ENCODE measurements around the gene USP6NL.

USP6NL gene

GRCh38 chr10:11446864-11447263 is 164.6 kb downstream of the USP6NL start:
- H3K27ac ChIP-seq (ENCODE audit: low read depth, low read length): no peak overlapping the region
- no peaks in the 10 kb centered on the region for H3K27me3 ChIP-seq (ENCODE audit: insufficient read depth, low read length, poor library complexity)
- H2AK5ac ChIP-seq (ENCODE audit: low read length): no peak overlapping the region
- no peak overlapping the region for H3K4me2 ChIP-seq (ENCODE audit: low read length)
- no peak overlapping the region for H3K9ac ChIP-seq (ENCODE audit: low read length)
- H4K5ac ChIP-seq (ENCODE audit: low read length): no peak overlapping the region
- no peak overlapping the region for H2BK15ac ChIP-seq (replicated peaks; ENCODE audit: low read depth)
- H3K4ac ChIP-seq (ENCODE audit: low read depth, low read length): no peak overlapping the region
- H4K8ac ChIP-seq (ENCODE audit: low read depth, low read length): no peak overlapping the region
- H3K18ac ChIP-seq (ENCODE audit: low read length): no peak overlapping the region
- no peak for DNase-seq
- H3K56ac ChIP-seq (ENCODE audit: low read length): no peak overlapping the region
- no peak overlapping the region for H2BK5ac ChIP-seq (ENCODE audit: low read length)
- H2BK120ac ChIP-seq (ENCODE audit: low read depth, low read length): no peak overlapping the region
- no peaks in the 10 kb centered on the region for H3K4me1 ChIP-seq (ENCODE audit: control insufficient read depth, low read depth, low read length)
- no peak overlapping the region for H3K23ac ChIP-seq (ENCODE audit: low read length)
- H3K79me1 ChIP-seq (ENCODE audit: low read length): no peaks in the 10 kb centered on the region
- no peaks in the 10 kb centered on the region for H3K79me2 ChIP-seq (ENCODE audit: control insufficient read depth, insufficient read depth, low read length)
- H3K4me3 ChIP-seq (ENCODE audit: low read length): no peak overlapping the region
- WGBS (ENCODE audit: extremely low coverage, insufficient coverage, low lambda C conversion rate): no CpG with 5 or more reads among the region's 4 CpGs
- H3K36me3 ChIP-seq (ENCODE audit: control insufficient read depth, insufficient read depth, low read length): no peaks in the 10 kb centered on the region

- H3K18ac ChIP-seq (ENCODE audit: low read length): no peak overlapping the region
- H2BK15ac ChIP-seq (replicated peaks; ENCODE audit: low read depth): no peak overlapping the region
- no peaks in the 10 kb centered on the region for H3K79me2 ChIP-seq (ENCODE audit: control insufficient read depth, insufficient read depth, low read length)
- no peak overlapping the region for H4K5ac ChIP-seq (ENCODE audit: low read length)
- H3K4me1 ChIP-seq (ENCODE audit: control insufficient read depth, low read depth, low read length): no peaks in the 10 kb centered on the region
- no peak overlapping the region for H2BK5ac ChIP-seq (ENCODE audit: low read length)
- DNase-seq: no peak
- H3K56ac ChIP-seq (ENCODE audit: low read length): no peak overlapping the region
- no peak overlapping the region for H3K4me2 ChIP-seq (ENCODE audit: low read length)
- H2AK5ac ChIP-seq (ENCODE audit: low read length): no peak overlapping the region
- no peaks in the 10 kb centered on the region for H3K36me3 ChIP-seq (ENCODE audit: control insufficient read depth, insufficient read depth, low read length)
- WGBS (ENCODE audit: extremely low coverage, insufficient coverage, low lambda C conversion rate): no CpG with 5 or more reads among the region's 5 CpGs
- H3K4ac ChIP-seq (ENCODE audit: low read depth, low read length): no peak overlapping the region
- no peaks in the 10 kb centered on the region for H3K79me1 ChIP-seq (ENCODE audit: low read length)
- H3K27ac ChIP-seq (ENCODE audit: low read depth, low read length): no peak overlapping the region
- no peak overlapping the region for H3K4me3 ChIP-seq (ENCODE audit: low read length)
- H3K9ac ChIP-seq (ENCODE audit: low read length): no peak overlapping the region
- no peak overlapping the region for H4K8ac ChIP-seq (ENCODE audit: low read depth, low read length)
- H2BK120ac ChIP-seq (ENCODE audit: low read depth, low read length): no peak overlapping the region
- no peaks in the 10 kb centered on the region for H3K27me3 ChIP-seq (ENCODE audit: insufficient read depth, low read length, poor library complexity)
- no peak overlapping the region for H3K23ac ChIP-seq (ENCODE audit: low read length)
Observed at GRCh38 chr10:11446133-11446532, 165.3 kb downstream of the USP6NL start.

- Histone ChIP-seq H2BK120ac (ENCODE audit: low read depth, low read length) (no peak overlapping the region), H3K4me1 (ENCODE audit: control insufficient read depth, low read depth, low read length) (no peaks in the 10 kb centered on the region), H3K79me2 (ENCODE audit: control insufficient read depth, insufficient read depth, low read length) (no peaks in the 10 kb centered on the region), H3K27me3 (ENCODE audit: insufficient read depth, low read length, poor library complexity) (no peaks in the 10 kb centered on the region), H3K36me3 (ENCODE audit: control insufficient read depth, insufficient read depth, low read length) (no peaks in the 10 kb centered on the region), H4K8ac (ENCODE audit: low read depth, low read length) (no peak overlapping the region), H3K18ac (ENCODE audit: low read length) (no peak overlapping the region), H3K4me3 (ENCODE audit: low read length) (no peak overlapping the region), H3K4me2 (ENCODE audit: low read length) (no peak overlapping the region), H2BK15ac (replicated peaks; ENCODE audit: low read depth) (no peak overlapping the region), H3K27ac (ENCODE audit: low read depth, low read length) (no peak overlapping the region), H2AK5ac (ENCODE audit: low read length) (no peak overlapping the region), H3K79me1 (ENCODE audit: low read length) (no peaks in the 10 kb centered on the region), H3K56ac (ENCODE audit: low read length) (no peak overlapping the region), H2BK5ac (ENCODE audit: low read length) (no peak overlapping the region), H3K9ac (ENCODE audit: low read length) (no peak overlapping the region), H3K23ac (ENCODE audit: low read length) (no peak overlapping the region), H3K4ac (ENCODE audit: low read depth, low read length) (no peak overlapping the region), H4K5ac (ENCODE audit: low read length) (no peak overlapping the region)
- no CpG with 5 or more reads among the region's 27 CpGs for WGBS (ENCODE audit: extremely low coverage, insufficient coverage, low lambda C conversion rate)
- DNase-seq: no peak
Observed at GRCh38 chr10:11444531-11445228, 166.8 kb downstream of the USP6NL start.

DNA sequence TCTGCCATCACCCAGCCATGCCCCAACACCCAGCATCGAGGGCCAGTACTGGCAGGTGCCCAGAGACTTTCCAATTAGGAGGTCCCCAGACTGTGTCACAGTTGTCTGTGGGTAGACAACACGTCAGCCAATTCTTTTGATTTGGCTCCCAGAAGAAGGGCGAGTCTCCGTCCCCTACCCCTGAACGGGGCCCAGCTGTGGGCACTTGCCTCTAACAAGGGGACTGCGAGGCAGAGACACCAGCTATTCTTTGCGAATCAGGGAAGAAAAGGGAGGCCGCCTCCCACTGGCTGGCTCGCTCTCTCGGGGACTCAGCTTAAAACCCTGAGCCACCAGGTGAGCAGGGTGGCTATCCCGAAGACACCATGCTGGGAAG is 167.3 kb downstream of the USP6NL start:
- no peak overlapping the region for H4K5ac ChIP-seq (ENCODE audit: low read length)
- H3K4ac ChIP-seq (ENCODE audit: low read depth, low read length): no peak overlapping the region
- H3K79me2 ChIP-seq (ENCODE audit: control insufficient read depth, insufficient read depth, low read length): no peaks in the 10 kb centered on the region
- H3K4me3 ChIP-seq (ENCODE audit: low read length): no peak overlapping the region
- H3K27ac ChIP-seq (ENCODE audit: low read depth, low read length): no peak overlapping the region
- no peak overlapping the region for H2BK120ac ChIP-seq (ENCODE audit: low read depth, low read length)
- H3K4me1 ChIP-seq (ENCODE audit: control insufficient read depth, low read depth, low read length): no peaks in the 10 kb centered on the region
- H3K79me1 ChIP-seq (ENCODE audit: low read length): no peaks in the 10 kb centered on the region
- H4K8ac ChIP-seq (ENCODE audit: low read depth, low read length): no peak overlapping the region
- no peaks in the 10 kb centered on the region for H3K36me3 ChIP-seq (ENCODE audit: control insufficient read depth, insufficient read depth, low read length)
- no peak overlapping the region for H2BK5ac ChIP-seq (ENCODE audit: low read length)
- H2AK5ac ChIP-seq (ENCODE audit: low read length): no peak overlapping the region
- no CpG with 5 or more reads among the region's 11 CpGs for WGBS (ENCODE audit: extremely low coverage, insufficient coverage, low lambda C conversion rate)
- no peak overlapping the region for H3K56ac ChIP-seq (ENCODE audit: low read length)
- no peak for DNase-seq
- no peak overlapping the region for H3K18ac ChIP-seq (ENCODE audit: low read length)
- no peak overlapping the region for H3K23ac ChIP-seq (ENCODE audit: low read length)
- no peaks in the 10 kb centered on the region for H3K27me3 ChIP-seq (ENCODE audit: insufficient read depth, low read length, poor library complexity)
- H3K9ac ChIP-seq (ENCODE audit: low read length): no peak overlapping the region
- no peak overlapping the region for H2BK15ac ChIP-seq (replicated peaks; ENCODE audit: low read depth)
- no peak overlapping the region for H3K4me2 ChIP-seq (ENCODE audit: low read length)

DNA sequence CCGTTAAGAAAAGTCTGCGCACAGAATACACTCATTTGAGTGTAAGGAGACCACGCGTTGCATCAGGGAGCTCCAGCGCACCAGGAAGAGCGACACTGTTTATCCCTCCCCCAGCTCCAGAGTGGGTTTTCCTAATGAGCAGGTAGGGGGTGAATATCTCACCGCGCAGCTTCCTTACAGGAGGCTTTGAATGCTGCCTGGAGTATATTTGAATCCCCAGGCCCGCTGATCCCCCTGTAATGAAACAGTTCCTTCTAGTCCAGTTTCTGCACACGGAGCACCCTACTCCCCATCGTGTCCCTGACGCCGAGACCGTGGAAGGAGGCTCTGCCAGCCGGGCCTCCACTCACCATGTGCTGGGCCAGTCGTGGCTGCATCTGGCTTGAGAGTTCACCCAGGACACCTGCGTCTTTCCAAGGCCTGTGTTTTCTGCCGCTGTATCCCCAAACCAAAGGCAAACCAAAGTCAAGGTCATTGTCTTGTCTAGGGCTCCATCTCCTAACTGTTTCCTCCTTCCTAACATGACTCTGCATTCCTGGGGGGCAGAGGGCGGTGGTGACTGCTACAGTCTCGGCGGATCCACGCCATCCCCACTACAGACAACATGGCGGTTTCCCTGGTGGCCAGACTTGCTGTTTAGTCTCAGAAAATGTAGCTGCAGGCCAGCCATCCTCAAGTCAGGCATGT is 167.8 kb downstream of the USP6NL start:
- H2BK15ac ChIP-seq (replicated peaks; ENCODE audit: low read depth): no peak overlapping the region
- H2BK5ac ChIP-seq (ENCODE audit: low read length): no peak overlapping the region
- H3K27me3 ChIP-seq (ENCODE audit: insufficient read depth, low read length, poor library complexity): no peaks in the 10 kb centered on the region
- no peak overlapping the region for H3K56ac ChIP-seq (ENCODE audit: low read length)
- no peak overlapping the region for H3K4me2 ChIP-seq (ENCODE audit: low read length)
- no peak overlapping the region for H4K8ac ChIP-seq (ENCODE audit: low read depth, low read length)
- no peak overlapping the region for H3K4me3 ChIP-seq (ENCODE audit: low read length)
- H3K23ac ChIP-seq (ENCODE audit: low read length): no peak overlapping the region
- H3K79me2 ChIP-seq (ENCODE audit: control insufficient read depth, insufficient read depth, low read length): no peaks in the 10 kb centered on the region
- no peak overlapping the region for H3K9ac ChIP-seq (ENCODE audit: low read length)
- no peak overlapping the region for H2BK120ac ChIP-seq (ENCODE audit: low read depth, low read length)
- H3K36me3 ChIP-seq (ENCODE audit: control insufficient read depth, insufficient read depth, low read length): no peaks in the 10 kb centered on the region
- no peak overlapping the region for H3K4ac ChIP-seq (ENCODE audit: low read depth, low read length)
- no peak overlapping the region for H3K18ac ChIP-seq (ENCODE audit: low read length)
- no CpG with 5 or more reads among the region's 23 CpGs for WGBS (ENCODE audit: extremely low coverage, insufficient coverage, low lambda C conversion rate)
- no peaks in the 10 kb centered on the region for H3K79me1 ChIP-seq (ENCODE audit: low read length)
- no peak overlapping the region for H2AK5ac ChIP-seq (ENCODE audit: low read length)
- no peak overlapping the region for H4K5ac ChIP-seq (ENCODE audit: low read length)
- H3K4me1 ChIP-seq (ENCODE audit: control insufficient read depth, low read depth, low read length): no peaks in the 10 kb centered on the region
- DNase-seq: no peak
- no peak overlapping the region for H3K27ac ChIP-seq (ENCODE audit: low read depth, low read length)
